ENCODE results near the gene ZBTB20. TPM values are rescaled to one million over a fixed set of nuclear protein-coding genes. Genes with fewer than 3 reads are reported as not detected.

ZBTB20 gene
- total RNA-seq, 1 donor from 2014 or later: 24.0 TPM

GRCh38 chr3:114364806-114365654 lies 782.1 kb downstream of the ZBTB20 start:
- DNase-seq: no peak

- DNase-seq: peak; percentile 31
These were observed 783.4 kb downstream of the ZBTB20 start for GRCh38 chr3:114363554-114364202.

GRCh38 chr3:114362815-114363214 lies 784.3 kb downstream of the ZBTB20 start:
- peak; percentile 54 for DNase-seq

GRCh38 chr3:114361391-114361790 lies 785.7 kb downstream of the ZBTB20 start:
- no peak for DNase-seq

DNA sequence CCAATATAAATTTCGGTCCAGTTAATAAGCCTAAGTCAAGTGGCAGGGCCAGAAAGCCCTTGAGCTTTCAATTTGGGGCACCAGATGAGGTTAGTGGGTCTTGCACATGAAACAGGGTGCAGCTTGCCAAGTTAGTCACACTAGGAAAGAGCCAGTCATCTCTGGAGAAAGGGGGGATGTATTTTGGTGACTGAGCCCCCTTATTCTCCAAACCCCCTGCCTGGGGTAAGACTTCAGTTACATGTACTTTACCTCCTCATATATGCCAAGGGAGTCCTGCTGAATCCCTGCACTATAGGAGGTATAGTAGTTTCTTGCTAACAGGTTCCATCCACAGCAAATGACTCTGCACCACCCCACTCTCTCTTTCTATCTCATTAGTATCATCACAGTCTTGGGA lies 790.6 kb downstream of the ZBTB20 start:
- no peak for DNase-seq

DNA sequence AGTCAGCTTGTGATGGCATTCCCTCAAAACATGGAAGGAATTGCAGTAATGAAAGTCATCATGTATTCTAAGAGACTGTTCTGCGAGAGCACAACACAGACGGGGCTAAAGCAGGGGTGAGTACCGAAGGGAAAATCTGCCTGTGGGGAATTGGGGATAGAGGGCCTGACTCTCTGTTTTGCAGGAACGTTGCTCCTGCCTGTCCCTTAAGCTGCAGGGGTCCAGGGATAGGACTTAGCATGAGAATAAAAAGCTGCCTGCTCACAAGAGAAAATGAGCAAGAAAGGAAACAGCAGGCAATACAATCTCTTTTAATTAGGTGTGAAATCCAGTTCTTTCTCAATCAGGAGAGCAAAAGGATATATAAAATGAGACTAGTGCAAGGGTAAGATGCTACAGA lies 791.0 kb downstream of the ZBTB20 start:
- DNase-seq: no peak

GRCh38 chr3:114355653-114356052 lies 791.4 kb downstream of the ZBTB20 start:
- DNase-seq: no peak

DNA sequence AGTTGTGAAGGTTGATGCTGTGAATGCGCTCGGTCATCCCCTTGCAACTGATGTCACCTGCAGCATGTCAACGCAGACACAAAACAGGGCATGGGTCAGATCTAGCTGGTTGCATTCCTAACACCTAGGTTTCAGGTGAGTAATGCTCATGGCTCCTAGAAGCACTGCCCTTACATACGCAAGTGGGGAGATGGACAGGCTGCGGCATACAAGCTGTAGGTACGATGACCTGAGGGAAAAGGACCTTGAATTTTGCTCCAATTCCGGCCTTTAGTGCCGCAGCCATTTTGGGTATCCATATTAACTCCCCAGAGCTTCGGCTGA lies 795.3 kb downstream of the ZBTB20 start:
- no peak for DNase-seq

DNA sequence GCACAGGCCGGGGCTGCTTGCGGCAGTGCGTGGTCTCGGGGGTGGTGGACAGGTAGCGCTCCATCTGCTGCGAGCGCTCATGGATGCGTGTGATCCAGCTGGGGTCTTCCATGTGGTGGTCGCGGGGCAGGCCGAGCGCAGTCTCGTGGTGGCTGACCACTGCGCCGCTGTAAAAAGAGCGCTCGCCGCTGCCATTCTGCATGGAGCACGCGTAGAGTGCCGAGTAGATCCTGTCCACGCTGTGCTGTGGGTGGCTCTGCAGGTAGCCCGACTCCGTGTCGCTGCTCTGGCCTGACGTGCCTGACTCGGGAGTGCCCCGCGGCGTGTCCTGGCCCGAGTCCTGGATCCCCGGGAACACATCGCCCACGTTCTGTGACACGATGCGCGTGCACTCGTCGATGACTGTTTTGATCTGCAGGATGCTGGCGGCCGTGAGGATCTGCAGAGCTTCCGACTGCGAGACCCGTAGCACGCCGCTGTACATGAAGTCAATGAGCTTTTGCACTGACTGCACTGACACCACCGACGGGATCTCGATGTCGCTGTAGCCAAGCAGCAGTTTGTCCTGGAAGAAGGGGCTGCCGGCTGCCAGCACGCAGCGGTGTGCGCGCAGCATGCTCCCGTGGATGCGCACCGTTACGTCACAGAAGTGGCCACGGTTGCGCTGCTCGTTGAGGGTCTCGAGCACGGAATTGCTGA lies 795.8 kb downstream of the ZBTB20 start:
- DNase-seq: no peak

DNA sequence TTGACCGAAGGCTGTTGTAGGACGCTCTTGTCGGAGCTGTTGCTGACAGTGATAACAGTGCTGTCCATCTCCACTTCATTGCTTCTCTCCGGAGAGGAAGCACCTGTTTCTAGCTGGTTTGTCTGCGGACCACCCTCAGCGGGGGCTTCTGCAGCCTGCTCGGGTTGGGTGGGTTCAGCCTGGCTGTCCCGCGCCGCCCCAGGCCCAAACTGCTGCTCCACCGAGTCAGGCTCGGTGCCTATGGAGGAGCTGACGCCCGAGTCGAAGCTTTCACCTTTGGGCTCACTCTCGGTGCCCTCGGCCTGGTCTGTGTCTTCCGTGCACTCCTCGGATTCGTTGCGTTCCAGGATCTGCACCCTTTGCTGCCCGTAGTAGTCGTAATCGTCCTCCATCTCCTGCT lies 796.4 kb downstream of the ZBTB20 start:
- DNase-seq: no peak

GRCh38 chr3:114350271-114350670 lies 796.8 kb downstream of the ZBTB20 start:
- no peak for DNase-seq

- DNase-seq: no peak
These were observed 802.6 kb downstream of the ZBTB20 start for GRCh38 chr3:114344492-114344891.

GRCh38 chr3:114338651-114339357 lies 808.3 kb downstream of the ZBTB20 start:
- peak; percentile 13 for DNase-seq

DNA sequence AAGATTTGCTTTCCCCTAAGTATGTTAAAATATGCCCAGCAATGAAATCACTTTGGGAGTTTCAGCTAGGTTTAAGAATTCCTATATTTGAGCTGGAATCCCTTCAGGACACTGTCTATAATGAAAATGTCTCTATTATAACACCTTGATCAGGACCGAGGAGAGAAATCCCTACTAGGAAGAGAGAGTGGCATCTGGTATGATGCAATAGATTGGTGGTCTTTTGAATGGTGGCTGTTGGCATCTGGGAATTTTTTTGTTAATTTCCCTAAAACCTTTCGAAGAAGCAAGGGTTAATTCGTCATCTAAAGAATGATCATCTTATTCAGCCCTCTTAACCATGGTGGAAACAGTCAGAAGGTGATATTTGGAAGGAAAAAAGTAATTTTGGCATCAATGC lies 810.2 kb downstream of the ZBTB20 start:
- no peak for DNase-seq

GRCh38 chr3:114336122-114336697 lies 810.9 kb downstream of the ZBTB20 start:
- peak; percentile 25 for DNase-seq

DNA sequence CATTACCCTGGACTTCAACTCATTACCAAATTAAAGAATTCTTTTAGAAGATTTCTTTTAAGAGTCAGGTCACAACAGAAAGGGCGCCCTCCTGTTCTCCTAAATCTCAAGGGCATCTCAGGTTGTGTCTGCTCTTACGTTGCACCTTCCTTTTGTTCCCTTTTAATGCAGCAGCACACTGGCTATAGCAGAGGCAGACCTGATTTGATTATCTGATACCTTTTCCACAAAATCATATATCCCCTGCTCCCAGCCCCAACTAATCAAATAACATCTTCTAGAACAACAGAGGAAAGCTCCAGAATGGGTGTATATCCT lies 813.2 kb downstream of the ZBTB20 start:
- DNase-seq: no peak

- DNase-seq: no peak
These were observed 813.7 kb downstream of the ZBTB20 start for GRCh38 chr3:114333180-114333922.

DNA sequence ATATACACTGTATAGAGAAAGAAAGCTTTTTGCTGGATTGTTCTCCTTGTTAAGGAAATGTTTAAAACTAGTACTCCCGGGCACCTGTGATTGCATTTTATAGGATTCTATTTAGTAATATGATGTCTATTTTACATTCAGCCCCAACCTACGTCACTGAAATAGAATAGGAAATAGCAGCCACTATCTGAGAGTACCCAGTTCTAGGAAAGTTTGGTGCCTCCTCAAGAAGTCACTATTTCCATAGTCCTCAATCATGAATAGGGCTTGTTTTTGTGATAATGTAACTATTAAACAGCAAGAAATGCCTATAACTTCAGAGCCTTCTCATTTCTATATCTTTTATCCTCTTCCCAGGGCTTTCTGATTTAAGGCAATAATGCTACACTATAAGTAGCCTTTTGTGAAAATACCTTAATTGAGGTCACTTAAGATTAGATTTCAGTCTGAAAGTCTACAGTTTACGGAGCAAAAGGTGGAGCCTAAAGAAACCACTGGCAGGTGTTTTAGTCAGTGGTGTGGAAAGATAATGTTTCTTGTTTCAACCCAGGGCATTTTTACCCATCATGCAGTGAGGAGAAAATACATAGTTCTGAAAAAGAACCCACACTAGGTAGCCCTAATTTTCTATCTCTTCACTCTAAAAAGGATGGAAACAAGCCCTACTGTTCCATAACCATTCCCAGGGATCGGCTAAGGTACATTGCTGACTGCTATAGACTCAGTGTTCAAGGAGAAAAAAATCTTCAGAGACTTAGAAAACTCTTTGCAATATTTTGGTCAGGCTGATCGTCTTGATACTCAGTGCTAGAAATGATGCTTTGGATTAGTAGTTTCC lies 814.5 kb downstream of the ZBTB20 start:
- DNase-seq: no peak

- no peak for DNase-seq
These were observed 815.4 kb downstream of the ZBTB20 start for GRCh38 chr3:114331710-114332109.

DNA sequence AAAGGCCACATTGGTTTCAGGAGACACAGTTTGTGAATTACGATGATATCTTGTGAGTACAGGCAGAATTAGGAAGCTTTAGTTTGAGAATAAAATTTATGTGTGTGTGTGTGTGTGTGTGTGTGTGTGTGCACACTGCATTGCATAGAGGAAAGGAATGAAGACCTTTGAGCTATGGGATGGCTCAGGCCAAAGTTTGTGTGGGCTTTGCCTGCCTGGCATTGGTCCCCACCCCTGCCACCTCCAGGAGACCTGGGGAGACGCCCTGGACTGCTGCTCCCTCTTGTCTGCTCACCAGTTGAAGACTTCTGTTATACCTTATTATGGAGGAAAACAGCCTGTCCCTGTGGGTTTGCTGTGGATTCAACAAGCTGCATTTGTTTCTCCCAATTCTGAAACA lies 816.1 kb downstream of the ZBTB20 start:
- no peak for DNase-seq

GRCh38 chr3:114329823-114330222 lies 817.3 kb downstream of the ZBTB20 start:
- no peak for DNase-seq
